MM.1S (cell line): ENCODE data around the gene RHEB.

Experiments
- DNase-seq: peaks from one replicate; pipeline ENCODE4 v3.0.0-alpha.2; 2015
- H2AFZ ChIP-seq: fragments of 300-600 bp; sonication (generic); 2 replicates; pipeline ENCODE4 v1.6.0; 2016; ENCODE audit warnings: antibody characterized with exemption, low read length
- H3F3A ChIP-seq: fragments of 300-600 bp; sonication (generic); 2 replicates; pipeline ENCODE4 v1.6.1; 2016; ENCODE audit warnings: mild to moderate bottlenecking, antibody characterized with exemption, low read length, moderate library complexity, mixed read lengths; ENCODE audit not compliant: insufficient read depth
- H3K27ac ChIP-seq: fragments of 300-600 bp; sonication (generic); 2 replicates; pipeline ENCODE4 v1.5.1; 2016; ENCODE audit warnings: mild to moderate bottlenecking, low read length
- H3K27me3 ChIP-seq: fragments of 300-600 bp; sonication (generic); replicated peaks from 2 replicates; pipeline ENCODE4 v1.6.0; 2016; ENCODE audit warnings: low read length; ENCODE audit not compliant: insufficient read depth
- H3K36me3 ChIP-seq: fragments of 300-600 bp; sonication (generic); replicated peaks from 2 replicates; pipeline ENCODE4 v1.6.1; 2016; ENCODE audit warnings: mild to moderate bottlenecking, low read length, mixed read lengths; ENCODE audit not compliant: insufficient read depth
- H3K4me1 ChIP-seq: fragments of 300-600 bp; sonication (generic); 2 replicates; pipeline ENCODE4 v1.6.1; 2016; ENCODE audit warnings: low read length, mixed read lengths
- H3K4me2 ChIP-seq: fragments of 300-600 bp; sonication (generic); 2 replicates; pipeline ENCODE4 v1.6.0; 2016; ENCODE audit warnings: low read depth, low read length
- H3K4me3 ChIP-seq: fragments of 300-600 bp; sonication (generic); 2 replicates; pipeline ENCODE4 v1.5.1; 2016; ENCODE audit warnings: low read length, mixed read lengths
- H3K79me2 ChIP-seq: fragments of 300-600 bp; sonication (generic); 2 replicates; pipeline ENCODE4 v1.6.1; 2016; ENCODE audit warnings: mixed run types, low read length, mixed read lengths
- H3K9ac ChIP-seq: fragments of 300-600 bp; sonication (generic); 2 replicates; pipeline ENCODE4 v1.6.1; 2016; ENCODE audit warnings: low read length, mixed read lengths
- H3K9me2 ChIP-seq: fragments of 300-600 bp; sonication (generic); replicated peaks from 2 replicates; pipeline ENCODE4 v1.6.1; 2016; ENCODE audit warnings: mild to moderate bottlenecking, low read length, mixed read lengths; ENCODE audit not compliant: insufficient read depth
- H3K9me3 ChIP-seq: fragments of 300-600 bp; sonication (generic); replicated peaks from 2 replicates; pipeline ENCODE4 v1.6.1; 2016; ENCODE audit warnings: mild to moderate bottlenecking, low read length, mixed read lengths; ENCODE audit not compliant: insufficient read depth
- H4K20me1 ChIP-seq: fragments of 300-600 bp; sonication (generic); 2 replicates; pipeline ENCODE4 v1.6.1; 2016; ENCODE audit warnings: mild to moderate bottlenecking, low read length, moderate library complexity, mixed read lengths; ENCODE audit not compliant: insufficient read depth
- EZH2 ChIP-seq: fragments of 300-600 bp; sonication (generic); optimal IDR thresholded peaks from 2 replicates; pipeline ENCODE3; 2017; ENCODE audit warnings: low read depth, mild to moderate bottlenecking, antibody characterized with exemption, low read length, mixed read lengths
- EZH2phosphoT487 ChIP-seq: fragments of 300-600 bp; sonication (generic); IDR thresholded peaks from 2 replicates; pipeline ENCODE4 v1.6.1; 2018; ENCODE audit warnings: antibody characterized with exemption, low read length
- TF ChIP-seq, protein P1 (sequence below): fragments of 300-600 bp; sonication (generic); IDR thresholded peaks from 2 replicates; pipeline ENCODE4 v1.5.1; 2016; ENCODE audit warnings: antibody characterized with exemption, low read length, mixed read lengths

The RHEB gene

DNA sequence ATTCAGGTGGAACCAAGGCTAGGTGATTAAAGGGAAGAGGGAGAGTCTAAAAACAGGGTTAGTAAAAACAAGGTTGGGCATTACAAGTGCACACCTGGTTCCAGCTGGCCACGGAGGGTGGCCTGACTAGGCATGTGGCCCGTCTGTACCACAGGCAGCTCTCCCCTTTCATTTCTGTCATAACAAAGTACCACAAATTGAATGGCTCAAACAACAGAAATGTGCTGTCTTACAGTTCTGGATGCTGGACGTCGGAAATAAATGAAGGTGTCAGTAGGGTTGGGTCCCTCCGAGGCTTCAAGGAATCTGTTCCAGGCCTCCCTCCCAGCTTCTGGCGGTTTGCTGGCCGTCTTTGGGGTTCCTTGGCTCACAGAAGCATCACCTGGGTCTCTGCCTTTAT is 96.5 kb downstream of the RHEB start:
- H3K4me3 ChIP-seq: no peak overlapping the region
- no peaks in the 10 kb centered on the region for H3K36me3 ChIP-seq
- no peaks in the 10 kb centered on the region; the same call in 1 of the 2 replicates for H3K27me3 ChIP-seq
- no peak overlapping the region for H3K4me2 ChIP-seq
- no peaks in the 10 kb centered on the region for H4K20me1 ChIP-seq
- no peak overlapping the region for H2AFZ ChIP-seq
- no peaks in the 10 kb centered on the region for H3K79me2 ChIP-seq
- H3K9me3 ChIP-seq: no peaks in the 10 kb centered on the region
- DNase-seq: no peak
- H3K27ac ChIP-seq: no peak overlapping the region
- no peak for TF ChIP-seq EZH2phosphoT487
- TF ChIP-seq, protein P1, sequence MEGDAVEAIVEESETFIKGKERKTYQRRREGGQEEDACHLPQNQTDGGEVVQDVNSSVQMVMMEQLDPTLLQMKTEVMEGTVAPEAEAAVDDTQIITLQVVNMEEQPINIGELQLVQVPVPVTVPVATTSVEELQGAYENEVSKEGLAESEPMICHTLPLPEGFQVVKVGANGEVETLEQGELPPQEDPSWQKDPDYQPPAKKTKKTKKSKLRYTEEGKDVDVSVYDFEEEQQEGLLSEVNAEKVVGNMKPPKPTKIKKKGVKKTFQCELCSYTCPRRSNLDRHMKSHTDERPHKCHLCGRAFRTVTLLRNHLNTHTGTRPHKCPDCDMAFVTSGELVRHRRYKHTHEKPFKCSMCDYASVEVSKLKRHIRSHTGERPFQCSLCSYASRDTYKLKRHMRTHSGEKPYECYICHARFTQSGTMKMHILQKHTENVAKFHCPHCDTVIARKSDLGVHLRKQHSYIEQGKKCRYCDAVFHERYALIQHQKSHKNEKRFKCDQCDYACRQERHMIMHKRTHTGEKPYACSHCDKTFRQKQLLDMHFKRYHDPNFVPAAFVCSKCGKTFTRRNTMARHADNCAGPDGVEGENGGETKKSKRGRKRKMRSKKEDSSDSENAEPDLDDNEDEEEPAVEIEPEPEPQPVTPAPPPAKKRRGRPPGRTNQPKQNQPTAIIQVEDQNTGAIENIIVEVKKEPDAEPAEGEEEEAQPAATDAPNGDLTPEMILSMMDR: no peak
- no peak for TF ChIP-seq EZH2
- H3F3A ChIP-seq: no peaks in the 10 kb centered on the region
- H3K9me2 ChIP-seq: no peaks in the 10 kb centered on the region
- H3K9ac ChIP-seq: no peak overlapping the region
- no peaks in the 10 kb centered on the region for H3K4me1 ChIP-seq

DNA sequence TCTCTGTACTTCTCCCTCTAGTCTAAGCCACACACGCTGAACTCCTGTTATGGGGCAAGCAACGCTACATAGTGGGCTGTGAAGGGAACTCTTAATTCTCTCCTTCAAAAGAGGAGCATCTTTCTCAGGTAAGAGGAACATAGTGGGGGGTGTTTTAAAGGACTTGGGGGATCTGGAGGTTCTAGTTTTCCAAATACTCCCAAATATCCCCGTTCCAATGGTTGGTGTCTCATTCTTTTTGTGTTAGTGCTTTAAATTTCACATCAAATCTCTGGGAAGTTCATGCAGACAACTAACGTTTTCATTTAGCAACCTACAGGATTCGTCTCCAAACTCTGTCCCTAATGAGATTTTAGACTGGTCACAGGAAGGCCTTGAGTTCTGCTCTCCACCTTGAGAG is 97.5 kb downstream of the RHEB start:
- no peak overlapping the region for H3K4me2 ChIP-seq
- H3K4me3 ChIP-seq: no peak overlapping the region
- H3K9ac ChIP-seq: no peak overlapping the region
- no peak overlapping the region for H2AFZ ChIP-seq
- no peak for DNase-seq
- H3F3A ChIP-seq: no peaks in the 10 kb centered on the region
- TF ChIP-seq, protein P1: no peak
- no peak for TF ChIP-seq EZH2
- TF ChIP-seq EZH2phosphoT487: no peak
- no peaks in the 10 kb centered on the region for H3K36me3 ChIP-seq
- no peaks in the 10 kb centered on the region for H3K9me2 ChIP-seq
- no peaks in the 10 kb centered on the region for H3K79me2 ChIP-seq
- no peaks in the 10 kb centered on the region for H3K4me1 ChIP-seq
- H3K27me3 ChIP-seq: no peaks in the 10 kb centered on the region; the same call in 1 of the 2 replicates
- no peak overlapping the region for H3K27ac ChIP-seq
- H4K20me1 ChIP-seq: no peaks in the 10 kb centered on the region
- no peaks in the 10 kb centered on the region for H3K9me3 ChIP-seq

DNA sequence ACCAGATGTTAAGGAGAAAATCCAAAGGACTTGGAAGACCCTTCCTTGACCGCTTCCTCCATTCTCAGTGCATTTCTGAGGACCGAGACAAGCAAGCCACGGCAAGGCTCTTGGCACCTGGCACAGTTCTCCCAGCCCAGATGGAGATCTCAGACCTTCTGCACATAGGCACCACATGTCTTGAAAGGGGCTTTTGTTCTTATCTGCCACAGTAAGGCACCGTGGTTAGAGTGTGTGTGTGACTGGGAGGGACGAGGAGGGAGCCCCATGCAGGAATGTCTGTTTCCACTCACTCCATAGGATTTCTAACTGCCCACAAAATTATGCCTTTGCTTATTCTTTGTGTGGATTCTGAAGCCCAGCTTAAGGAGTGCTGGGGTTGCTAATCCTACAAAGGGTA is 99.6 kb downstream of the RHEB start:
- Histone ChIP-seq H3K27me3 (no peaks in the 10 kb centered on the region; the same call in 1 of the 2 replicates), H3K4me1 (no peaks in the 10 kb centered on the region), H3K9me3 (no peaks in the 10 kb centered on the region), H3K9me2 (no peaks in the 10 kb centered on the region), H3K4me2 (no peak overlapping the region), H3K4me3 (no peak overlapping the region), H3K79me2 (no peaks in the 10 kb centered on the region), H2AFZ (no peak overlapping the region), H3K36me3 (no peaks in the 10 kb centered on the region), H4K20me1 (no peaks in the 10 kb centered on the region), H3K9ac (no peak overlapping the region), H3K27ac (no peak overlapping the region), H3F3A (no peaks in the 10 kb centered on the region)
- TF ChIP-seq EZH2phosphoT487 (no peak), EZH2 (no peak)
- TF ChIP-seq, protein P1: no peak
- DNase-seq: no peak
